ENCODE measurements around the gene ZHX3.

The ZHX3 gene

GRCh38 chr20:41317546-41318270 is at the start of gene ZHX3:
TSS of gene ZHX3 (minus strand) at chr20:41317731. CDS start at chr20:41204916, 112,815 bp downstream.
- peak; percentile 95 to 96 for DNase-seq (ENCODE audit: extremely low read depth in 1 of 2, low read depth in 1 of 2)

DNA sequence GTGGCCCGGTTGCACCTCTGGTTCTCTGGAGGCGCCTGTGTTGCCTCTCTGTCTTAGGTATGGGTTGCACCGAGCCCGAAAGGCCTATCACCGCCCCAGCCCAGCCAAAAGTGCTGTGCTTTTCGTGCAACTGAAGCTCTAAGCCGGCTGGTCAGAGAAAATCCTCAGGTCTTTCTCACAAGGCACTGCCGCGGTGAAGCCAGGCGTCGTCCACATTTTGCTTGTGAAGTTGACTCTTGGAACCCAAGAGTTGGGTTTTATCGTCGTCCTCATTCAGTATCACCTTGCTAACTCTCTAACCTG is 49.8 kb upstream of the ZHX3 start:
- DNase-seq (ENCODE audit: extremely low read depth in 1 of 2, low read depth in 1 of 2): no peak

DNA sequence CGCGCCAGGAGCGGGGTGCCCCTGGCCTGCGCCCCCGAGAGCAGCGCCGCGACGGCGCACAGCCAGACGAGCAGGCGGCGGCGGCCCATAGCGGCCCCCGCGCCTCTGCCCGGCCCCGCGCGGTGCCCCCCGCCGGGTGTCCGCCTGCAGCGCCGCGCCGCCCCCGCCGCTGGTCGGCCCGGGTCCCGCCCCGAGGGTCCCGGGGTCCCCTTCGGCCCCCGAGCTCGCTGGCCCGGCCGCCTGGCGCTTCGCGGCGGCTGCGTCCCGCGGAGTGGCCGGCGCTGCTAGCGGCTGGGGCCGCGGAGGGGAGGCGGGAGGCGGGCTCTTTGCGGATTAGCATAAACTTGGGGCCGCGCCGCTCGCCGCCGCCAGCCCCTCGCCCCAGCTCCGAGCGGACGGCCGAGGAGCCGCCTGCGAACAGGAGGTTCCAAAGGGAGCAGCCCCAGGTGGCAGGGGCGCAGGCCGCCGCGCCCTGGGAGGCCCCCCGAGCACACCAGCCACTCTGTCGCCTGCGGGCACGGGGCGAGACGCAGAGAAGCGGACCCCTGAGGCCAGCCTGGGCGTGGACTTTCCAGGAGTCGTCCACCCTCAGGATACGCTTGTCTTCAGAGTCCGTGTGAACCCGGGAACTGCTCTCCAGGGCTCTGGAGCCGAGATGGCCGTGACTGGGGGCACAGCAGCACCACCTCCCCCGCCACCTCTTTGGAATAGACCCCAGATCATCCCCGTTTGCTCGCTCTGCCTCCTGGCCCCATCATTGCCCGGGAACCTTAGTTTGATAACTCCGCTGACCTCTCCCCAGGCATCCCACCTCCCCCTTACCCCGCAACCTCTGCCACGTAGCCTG is 49.2 kb upstream of the ZHX3 start, which contains the start of gene EMILIN3:
Gene EMILIN3 (minus strand): TSS at position 273 of the 847 bp plus-strand sequence. CDS start 184 bp downstream, at position 89.
- no peak for DNase-seq (ENCODE audit: extremely low read depth in 1 of 2, low read depth in 1 of 2)

DNA sequence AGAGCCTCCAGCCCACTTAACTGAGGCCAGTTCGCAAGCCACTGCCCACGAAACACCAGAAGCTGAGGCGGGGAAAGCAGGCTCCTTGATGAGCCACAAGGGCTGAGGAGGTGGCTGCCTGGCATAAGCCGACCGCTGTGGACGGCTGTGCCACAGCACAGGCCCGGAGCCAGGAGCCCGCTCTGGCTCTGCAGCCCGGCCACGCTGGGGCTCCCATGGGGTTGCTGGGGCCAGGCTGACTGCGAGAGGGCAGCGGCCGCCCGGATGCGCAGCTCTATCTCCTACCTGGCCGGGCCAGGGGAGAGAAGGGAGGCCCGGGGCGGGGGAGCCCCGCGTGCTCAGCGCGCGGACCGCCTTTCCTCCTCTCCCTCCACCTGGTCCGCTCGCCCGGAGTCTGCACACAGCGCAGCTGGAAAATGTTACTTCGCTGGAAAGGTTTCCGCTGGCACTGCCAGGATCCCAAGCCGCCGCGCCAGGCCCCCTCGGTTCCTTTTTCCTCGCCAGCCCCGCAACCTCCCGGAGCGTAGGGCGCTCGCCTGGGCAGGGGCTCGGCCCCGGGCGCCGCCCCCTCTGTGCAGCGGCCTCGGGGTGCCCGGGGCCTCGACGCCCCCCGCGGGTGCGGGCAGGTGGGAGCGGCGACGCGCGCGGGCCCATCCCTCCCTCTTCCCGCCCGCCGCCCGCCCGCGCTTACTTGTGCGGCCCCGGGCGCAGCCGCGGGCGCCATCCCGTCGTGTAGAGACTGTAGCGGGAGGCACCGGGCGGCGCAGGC is 48.4 kb upstream of the ZHX3 start:
- DNase-seq (ENCODE audit: extremely low read depth in 1 of 2, low read depth in 1 of 2): no peak

DNA sequence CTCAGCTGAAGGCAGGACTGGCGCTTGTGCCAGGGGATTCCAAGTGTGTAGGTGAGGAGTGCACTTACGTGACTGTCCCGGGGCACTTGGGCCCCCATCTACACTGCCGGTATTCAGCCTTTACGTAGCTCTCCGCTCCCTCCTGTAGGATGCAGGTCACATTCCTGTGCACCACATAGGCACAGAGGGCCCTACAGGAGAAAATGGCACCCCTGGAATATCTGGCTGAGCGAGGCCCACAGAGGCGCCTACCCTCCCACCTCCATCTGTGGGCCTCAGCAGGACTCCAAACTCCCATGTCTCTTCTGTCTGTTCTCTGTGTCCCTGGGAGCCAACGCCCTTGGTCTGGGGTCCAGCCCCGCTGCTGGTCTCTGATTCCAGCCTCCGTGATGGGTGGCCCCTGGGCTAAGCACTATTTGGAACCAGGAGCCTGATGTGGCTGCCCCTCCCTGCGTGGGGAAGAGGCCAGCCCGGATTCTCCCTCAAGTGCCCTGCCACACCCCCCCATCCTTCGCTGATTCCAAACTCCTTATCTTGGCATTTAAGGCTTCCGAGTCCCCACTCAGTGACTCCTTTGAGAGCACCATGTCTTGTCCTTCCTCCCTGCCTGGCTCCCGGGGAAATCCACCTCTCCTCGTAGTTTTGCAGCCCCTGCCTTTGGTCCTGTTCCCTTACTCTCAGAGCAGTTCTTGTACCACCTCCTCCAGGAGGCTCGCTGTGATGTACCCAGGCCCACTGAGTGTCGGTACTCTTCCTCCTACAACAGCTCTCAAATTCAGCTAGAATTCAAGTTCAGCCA is 47.6 kb upstream of the ZHX3 start:
- no peak for DNase-seq (ENCODE audit: extremely low read depth in 1 of 2, low read depth in 1 of 2)

GRCh38 chr20:41364236-41364855 is 46.8 kb upstream of the ZHX3 start:
- no peak for DNase-seq (ENCODE audit: extremely low read depth in 1 of 2, low read depth in 1 of 2)

DNA sequence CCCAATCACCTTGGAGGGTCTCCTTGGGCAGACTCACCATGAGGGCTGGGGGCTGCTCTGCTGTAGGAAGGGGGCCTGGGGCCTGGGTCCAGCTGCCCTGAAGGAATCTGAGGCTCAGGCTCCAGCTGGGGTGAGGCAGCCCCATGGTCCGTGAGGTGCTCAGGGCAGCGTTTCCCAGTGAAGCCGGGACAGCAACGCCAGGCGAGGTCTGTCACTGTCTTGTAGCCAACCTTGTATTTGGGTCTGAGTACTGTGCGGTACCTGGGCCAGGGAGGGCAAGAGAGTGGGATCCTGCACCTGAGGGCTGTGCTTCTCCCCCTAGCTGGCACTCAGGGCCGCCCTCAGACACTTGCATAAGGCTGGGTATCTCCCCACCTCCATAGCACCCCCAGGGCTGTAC is 46.1 kb upstream of the ZHX3 start:
- no peak for DNase-seq (ENCODE audit: extremely low read depth in 1 of 2, low read depth in 1 of 2)

GRCh38 chr20:41362748-41363140 is 45.2 kb upstream of the ZHX3 start:
- no peak for DNase-seq (ENCODE audit: extremely low read depth in 1 of 2, low read depth in 1 of 2)

- DNase-seq (ENCODE audit: extremely low read depth in 1 of 2, low read depth in 1 of 2): no peak
Observed at GRCh38 chr20:41361757-41362747, 44.5 kb upstream of the ZHX3 start.

GRCh38 chr20:41360831-41361756 is 43.6 kb upstream of the ZHX3 start:
- no peak for DNase-seq (ENCODE audit: extremely low read depth in 1 of 2, low read depth in 1 of 2)

DNA sequence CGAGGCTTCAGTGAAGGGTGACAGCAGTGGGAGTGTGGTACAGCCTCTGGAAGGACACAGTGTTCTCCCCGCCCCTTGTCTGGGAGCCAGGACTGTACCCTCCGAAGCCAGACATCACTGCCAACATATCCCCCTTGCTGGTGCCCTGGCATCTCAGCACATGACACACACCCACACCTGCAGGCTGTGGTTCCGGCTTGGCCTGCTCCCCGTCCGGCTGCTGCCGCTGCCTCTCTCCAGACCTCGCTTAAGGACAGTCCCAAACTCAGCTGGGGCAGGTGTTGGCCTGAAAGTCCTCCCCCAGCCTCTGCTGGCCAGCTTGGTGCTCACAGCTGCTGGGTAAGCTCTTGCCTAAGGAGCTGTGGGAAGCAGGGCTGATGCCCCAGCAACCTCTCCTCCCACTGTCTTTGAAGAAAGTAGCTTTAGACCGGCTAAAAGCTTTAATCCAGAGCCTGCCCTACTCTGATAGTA is 42.0 kb upstream of the ZHX3 start:
- no peak for DNase-seq (ENCODE audit: extremely low read depth in 1 of 2, low read depth in 1 of 2)

GRCh38 chr20:41358717-41359116 is 41.2 kb upstream of the ZHX3 start:
- no peak for DNase-seq (ENCODE audit: extremely low read depth in 1 of 2, low read depth in 1 of 2)

DNA sequence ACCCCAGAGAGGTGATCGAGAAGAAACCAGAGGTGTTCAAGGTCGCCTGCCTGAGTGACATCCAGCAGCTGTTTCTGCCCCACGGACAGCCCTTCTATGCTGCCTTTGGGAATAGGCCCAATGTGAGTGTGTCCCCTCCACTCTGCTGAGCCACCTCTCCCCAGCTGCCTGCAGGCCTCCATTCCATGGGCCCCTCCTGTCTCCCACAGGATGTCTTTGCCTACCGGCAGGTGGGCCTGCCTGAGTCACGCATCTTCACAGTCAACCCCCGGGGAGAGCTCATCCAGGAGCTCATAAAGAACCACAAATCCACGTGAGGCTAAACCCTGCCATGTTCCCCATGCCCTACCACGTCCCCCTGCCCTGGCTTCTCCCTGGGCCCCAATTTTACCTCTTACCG is 40.7 kb upstream of the ZHX3 start:
- no peak for DNase-seq (ENCODE audit: extremely low read depth in 1 of 2, low read depth in 1 of 2)

- no peak for DNase-seq (ENCODE audit: extremely low read depth in 1 of 2, low read depth in 1 of 2)
Observed at GRCh38 chr20:41357424-41358163, 40.1 kb upstream of the ZHX3 start.

DNA sequence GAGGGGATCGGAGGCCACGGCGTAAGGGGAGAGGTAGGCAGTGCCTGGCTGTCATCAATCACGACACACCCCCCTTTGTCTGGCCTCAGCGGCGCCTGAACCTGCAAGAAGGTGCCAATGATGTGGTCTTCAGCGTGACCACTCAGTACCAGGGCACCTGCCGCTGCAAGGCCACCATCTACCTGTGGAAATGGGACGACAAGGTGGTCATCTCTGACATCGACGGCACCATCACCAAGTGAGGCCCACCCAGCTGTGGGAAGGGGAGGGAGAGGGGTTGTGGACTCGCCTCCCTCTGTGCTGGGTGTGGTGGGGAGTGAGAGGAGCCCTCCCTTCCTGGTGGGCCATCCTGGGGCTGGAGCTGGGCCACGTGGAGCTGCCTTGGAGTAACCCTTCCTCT is 39.4 kb upstream of the ZHX3 start:
- DNase-seq (ENCODE audit: extremely low read depth in 1 of 2, low read depth in 1 of 2): no peak

DNA sequence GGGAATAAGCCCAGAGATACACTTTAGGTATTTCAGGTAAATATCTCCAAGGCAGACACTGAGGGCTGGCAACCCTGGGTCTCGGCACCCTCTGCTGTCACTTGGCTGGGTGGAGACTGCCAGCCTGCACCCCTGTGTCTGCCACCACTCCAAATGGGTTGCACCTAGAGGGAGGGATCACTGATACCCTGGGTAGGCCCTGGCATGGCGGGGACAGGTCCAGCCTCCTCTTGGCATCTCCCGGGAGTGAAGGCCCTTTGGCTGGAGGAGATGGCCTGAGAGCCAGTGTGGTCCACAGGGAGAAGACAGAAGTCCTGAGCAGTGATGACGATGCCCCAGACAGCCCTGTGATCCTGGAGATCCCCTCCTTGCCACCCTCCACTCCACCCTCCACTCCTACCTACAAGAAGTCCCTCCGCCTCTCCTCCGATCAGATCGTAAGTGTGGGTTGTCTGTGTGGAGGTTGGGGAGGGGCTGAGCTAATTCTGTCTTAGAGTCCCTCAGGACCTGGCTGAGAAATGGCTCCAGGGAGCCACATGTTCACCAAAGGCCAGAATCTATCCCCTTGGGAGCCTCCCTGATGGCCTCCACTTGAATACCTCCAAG is 38.2 kb upstream of the ZHX3 start:
- no peak for DNase-seq (ENCODE audit: extremely low read depth in 1 of 2, low read depth in 1 of 2)

GRCh38 chr20:41355192-41355591 is 37.7 kb upstream of the ZHX3 start:
- no peak for DNase-seq (ENCODE audit: extremely low read depth in 1 of 2, low read depth in 1 of 2)

All from stimulated activated CD8-positive, alpha-beta memory T cell treated with anti-CD3 and anti-CD28 coated beads, Interleukin-7, amount 100 ng/mL, for 48 hours (primary cell).